ENCODE results near the gene ARFGEF2. TPM values are rescaled to one million over a fixed set of nuclear protein-coding genes. Genes with fewer than 3 reads are reported as not detected.

The ARFGEF2 gene
- total and polyA plus RNA-seq, 9 donors, result 9.1 to 23.9 (median 18.5) TPM

- WGBS, 3 donors, result 66 to 74% (median 72%) methylated on average over 4 of the region's 4 CpGs
- Histone ChIP-seq H3K27me3 (no peaks in the 10 kb centered on the region), H3K27ac (no peak overlapping the region), H3K36me3 (no peaks in the 10 kb centered on the region), H3K4me1 (ENCODE audit: insufficient read depth) (no peaks in the 10 kb centered on the region), H3K4me3 (no peak overlapping the region), H3K9me3 (no peaks in the 10 kb centered on the region)
- intact Hi-C loops (cut with DNase I), result no loop called here
- TF ChIP-seq EP300 (IDR thresholded peaks at IDR 0.05), result no peak
- TF ChIP-seq CTCF (IDR thresholded peaks at IDR 0.05), result no peak
- no peak for TF ChIP-seq POLR2A (IDR thresholded peaks at IDR 0.05)
- no peak for DNase-seq
Measured at GRCh38 chr20:48951646-48952045, 30.1 kb downstream of the ARFGEF2 start.

GRCh38 chr20:48952656-48953055 lies 31.1 kb downstream of the ARFGEF2 start:
- H3K4me3 ChIP-seq, result no peak overlapping the region
- H3K27ac ChIP-seq, result no peak overlapping the region
- no peaks in the 10 kb centered on the region for H3K27me3 ChIP-seq
- intact Hi-C loops (cut with DNase I), result no loop called here
- 87 to 90% (median 88%) methylated on average over 6 of the region's 6 CpGs for WGBS, 3 donors
- no peak for DNase-seq
- TF ChIP-seq EP300 (IDR thresholded peaks at IDR 0.05), result no peak
- no peak for TF ChIP-seq CTCF (IDR thresholded peaks at IDR 0.05)
- no peak for TF ChIP-seq POLR2A (IDR thresholded peaks at IDR 0.05)
- no peaks in the 10 kb centered on the region for H3K36me3 ChIP-seq
- H3K4me1 ChIP-seq (ENCODE audit: insufficient read depth), result no peaks in the 10 kb centered on the region
- no peaks in the 10 kb centered on the region for H3K9me3 ChIP-seq

GRCh38 chr20:48953653-48954052 lies 32.1 kb downstream of the ARFGEF2 start:
- DNase-seq, result no peak
- intact Hi-C loops (cut with DNase I), result no loop called here
- no peaks in the 10 kb centered on the region for H3K4me1 ChIP-seq (ENCODE audit: insufficient read depth)
- no peaks in the 10 kb centered on the region for H3K27me3 ChIP-seq
- no peak overlapping the region for H3K27ac ChIP-seq
- WGBS, 3 donors, result 82 to 90% (median 90%) methylated on average over 6 of the region's 6 CpGs
- no peaks in the 10 kb centered on the region for H3K9me3 ChIP-seq
- H3K4me3 ChIP-seq, result no peak overlapping the region
- H3K36me3 ChIP-seq, result no peaks in the 10 kb centered on the region
- no peak for TF ChIP-seq EP300 (IDR thresholded peaks at IDR 0.05)
- TF ChIP-seq POLR2A (IDR thresholded peaks at IDR 0.05), result no peak
- no peak for TF ChIP-seq CTCF (IDR thresholded peaks at IDR 0.05)

GRCh38 chr20:48956052-48956451 lies 34.5 kb downstream of the ARFGEF2 start:
- intact Hi-C loops (cut with DNase I), result no loop called here
- WGBS, 3 donors, result 95 to 98% (median 96%) methylated on average over 4 of the region's 4 CpGs
- Histone ChIP-seq H3K27me3 (no peaks in the 10 kb centered on the region), H3K9me3 (no peaks in the 10 kb centered on the region), H3K36me3 (no peaks in the 10 kb centered on the region), H3K4me3 (no peak overlapping the region), H3K27ac (no peak overlapping the region), H3K4me1 (ENCODE audit: insufficient read depth) (no peaks in the 10 kb centered on the region)
- TF ChIP-seq EP300 (IDR thresholded peaks at IDR 0.05), result no peak
- TF ChIP-seq CTCF (IDR thresholded peaks at IDR 0.05), result no peak
- TF ChIP-seq POLR2A (IDR thresholded peaks at IDR 0.05), result no peak
- DNase-seq, result no peak

Measured in ovary (tissue), 9 donors.